Neuronal stem cell (in vitro differentiated cells): Measurements from ENCODE around the gene PARD3.
A peak's percentile ranks its signal among the peaks of the same experiment; 100 is the strongest.

ENCODE experiments used
- DNase-seq: peaks from one replicate; pipeline ENCODE4 v3.0.0-alpha.2; 2013; ENCODE audit warnings: low spot score
- H2AFZ ChIP-seq: one replicate; pipeline ENCODE4 v1.6.1; 2013; ENCODE audit warnings: mild to moderate bottlenecking, low read length, inconsistent platforms
- H2AK5ac ChIP-seq: 2 replicates; pipeline ENCODE4 v1.6.1; 2013; ENCODE audit warnings: low read depth, mild to moderate bottlenecking, inconsistent platforms, low read length, moderate library complexity, mixed read lengths
- H2BK120ac ChIP-seq: 2 replicates; pipeline ENCODE4 v1.6.1; 2013; ENCODE audit warnings: low read depth, mild to moderate bottlenecking, inconsistent platforms, low read length, moderate library complexity, mixed read lengths
- H2BK12ac ChIP-seq: one replicate; pipeline ENCODE4 v1.6.1; 2013; ENCODE audit warnings: low read length, inconsistent platforms
- H2BK15ac ChIP-seq: 2 replicates; pipeline ENCODE4 v1.6.1; 2013; ENCODE audit warnings: mild to moderate bottlenecking, low read length, inconsistent platforms, mixed read lengths
- H2BK5ac ChIP-seq: one replicate; pipeline ENCODE4 v1.6.1; 2013; ENCODE audit warnings: inconsistent platforms, mild to moderate bottlenecking, low read length, moderate library complexity
- H3K14ac ChIP-seq: one replicate; pipeline ENCODE4 v1.6.1; 2013; ENCODE audit warnings: low read length, inconsistent platforms
- H3K18ac ChIP-seq: 2 replicates; pipeline ENCODE4 v1.6.1; 2013; ENCODE audit warnings: low read length, inconsistent platforms
- H3K23ac ChIP-seq: 2 replicates; pipeline ENCODE4 v1.6.1; 2013; ENCODE audit warnings: low read depth, mild to moderate bottlenecking, mixed read lengths, low read length, inconsistent platforms; ENCODE audit not compliant: poor library complexity
- H3K27ac ChIP-seq: replicated peaks from 3 replicates; pipeline ENCODE4 v1.5.1; 2013; ENCODE audit warnings: low read length, inconsistent platforms
- H3K27me3 ChIP-seq, 3 experiments: 2 replicates each; pipeline ENCODE4 v1.6.1; 2013; ENCODE audit warnings: low read length in 3 of 3, mild to moderate bottlenecking in 2 of 3, inconsistent platforms in 1 of 3, low read depth in 1 of 3, mixed read lengths in 1 of 3, moderate library complexity in 1 of 3; ENCODE audit not compliant: control insufficient read depth in 3 of 3, insufficient read depth in 3 of 3
- H3K36me3 ChIP-seq, 2 donors: replicated peaks in 1 of 2; 2 replicates each; pipeline ENCODE4 v1.6.1; 2013; ENCODE audit warnings: low read length in 2 of 2; ENCODE audit not compliant: control insufficient read depth in 2 of 2, insufficient read depth in 2 of 2
- H3K4ac ChIP-seq: 2 replicates; pipeline ENCODE4 v1.6.1; 2013; ENCODE audit warnings: inconsistent platforms, mild to moderate bottlenecking, low read length, moderate library complexity
- H3K4me1 ChIP-seq, 2 donors: 1 replicate in 1 of 2; 2 replicates in 1 of 2; pipeline ENCODE4 v1.6.1; 2013; ENCODE audit warnings: low read length in 2 of 2, low read depth in 1 of 2; ENCODE audit not compliant: control insufficient read depth in 2 of 2, insufficient read depth in 1 of 2
- H3K4me2 ChIP-seq: one replicate; pipeline ENCODE4 v1.6.1; 2013; ENCODE audit warnings: mild to moderate bottlenecking, low read length, inconsistent platforms; ENCODE audit not compliant: insufficient read depth, poor library complexity, severe bottlenecking
- H3K4me3 ChIP-seq, 2 donors: 2 replicates each; pipeline ENCODE4 v1.5.1; 2013; ENCODE audit warnings: low read length in 2 of 2, mild to moderate bottlenecking in 2 of 2, inconsistent platforms in 1 of 2, moderate library complexity in 1 of 2
- H3K79me1 ChIP-seq: one replicate; pipeline ENCODE4 v1.6.1; 2013; ENCODE audit warnings: low read depth, mild to moderate bottlenecking, inconsistent platforms, low read length, moderate library complexity
- H3K9ac ChIP-seq: one replicate; pipeline ENCODE4 v1.6.1; 2013; ENCODE audit warnings: mild to moderate bottlenecking, low read depth, low read length, inconsistent platforms; ENCODE audit not compliant: poor library complexity
- H3K9me3 ChIP-seq, 2 donors: replicated peaks in 1 of 2; 2 replicates each; pipeline versions ENCODE3 to v1.6.1; 2013; ENCODE audit warnings: low read length in 2 of 2, mild to moderate bottlenecking in 2 of 2, inconsistent platforms in 1 of 2, low read depth in 1 of 2, mixed read lengths in 1 of 2, moderate library complexity in 1 of 2; ENCODE audit not compliant: control insufficient read depth in 2 of 2, insufficient read depth in 1 of 2
- H4K8ac ChIP-seq: one replicate; pipeline ENCODE4 v1.6.1; 2013; ENCODE audit warnings: low read depth, mild to moderate bottlenecking, inconsistent platforms, low read length, moderate library complexity
- H4K91ac ChIP-seq: one replicate; pipeline ENCODE4 v1.6.1; 2013; ENCODE audit warnings: low read length, low read depth, mild to moderate bottlenecking, inconsistent platforms; ENCODE audit not compliant: poor library complexity
- WGBS, 2 donors: extraction: QIAGEN DNeasy Blood & Tissue Kit; methylation state at CpG; one replicate each; pipeline ENCODE4 v1.1.7; 2013; ENCODE audit warnings: missing lambda C conversion rate in 2 of 2, mixed read lengths in 1 of 2; ENCODE audit not compliant: insufficient read length in 2 of 2, insufficient replicate concordance in 1 of 2; ENCODE audit errors: extremely low coverage in 2 of 2; 5-methylcytosine and 5-hydroxymethylcytosine counted together

Gene PARD3

DNA sequence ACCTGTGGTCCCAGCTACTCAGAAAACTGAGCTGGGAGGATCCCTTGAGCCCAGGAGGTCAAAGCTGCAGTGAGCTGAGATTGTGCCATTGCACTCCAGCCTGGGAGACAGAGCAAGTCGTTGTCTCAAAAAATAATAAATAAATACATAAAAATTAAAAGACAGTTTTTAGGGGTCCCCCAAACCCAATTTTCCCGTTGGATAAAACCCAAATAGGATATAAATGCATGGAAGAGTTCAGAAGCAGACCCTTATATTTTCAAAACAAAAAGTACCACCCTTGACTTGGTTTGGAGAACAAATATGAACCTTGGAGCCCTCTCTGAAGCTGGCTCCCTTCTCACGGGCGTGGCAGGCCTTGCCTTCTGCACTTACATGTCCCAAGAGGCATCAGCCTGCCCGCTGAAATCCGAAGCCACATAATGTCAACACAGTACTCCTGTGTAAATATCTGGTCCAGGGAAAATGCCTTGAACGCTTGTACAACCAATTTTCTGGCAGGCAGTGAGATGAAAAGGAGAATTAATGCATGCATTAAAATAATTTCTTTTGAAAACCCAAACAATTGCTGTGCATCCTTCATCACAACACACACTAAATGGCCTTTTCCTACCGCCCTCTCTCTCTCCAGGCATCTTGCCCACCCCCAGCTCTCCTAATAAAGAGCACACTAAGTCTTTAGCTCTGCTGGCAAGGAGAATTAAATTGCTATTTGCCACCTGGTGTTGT lies 46.4 kb upstream of the PARD3 start:
- no CpG with 5 or more reads among the region's 8 CpGs for WGBS, 2 donors
- DNase-seq, result no peak
- H2AFZ ChIP-seq, result no peak overlapping the region

DNA sequence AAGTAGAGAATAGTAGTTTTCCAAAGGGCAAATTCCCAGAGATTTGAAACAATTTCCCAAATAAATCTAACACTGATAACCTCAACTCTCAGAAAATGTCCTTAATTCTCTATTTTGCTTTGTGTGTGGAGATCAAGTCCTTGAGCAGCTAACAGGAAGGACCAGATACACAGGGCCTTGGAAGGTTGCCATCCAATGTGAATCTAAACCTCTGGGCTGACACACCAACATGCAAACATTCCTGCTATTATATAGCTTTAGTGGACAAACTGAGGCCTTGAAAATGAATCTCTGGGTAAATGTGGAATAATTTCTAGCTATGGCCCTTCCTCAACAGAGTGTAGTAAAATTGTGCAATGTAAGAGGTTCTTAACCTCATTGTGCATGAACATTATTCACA lies 44.1 kb upstream of the PARD3 start:
- H3K4me1 ChIP-seq, result peaks cover 0 to 8% of the 10 kb centered on the region in 2 donors
- H4K8ac ChIP-seq, result no peak overlapping the region
- H3K9me3 ChIP-seq, result no peaks in the 10 kb centered on the region
- no peak overlapping the region for H2AK5ac ChIP-seq
- no peak for DNase-seq
- no peak overlapping the region for H2BK12ac ChIP-seq
- no peak overlapping the region for H3K4me2 ChIP-seq
- H3K27me3 ChIP-seq, result no peaks in the 10 kb centered on the region
- H3K23ac ChIP-seq, result no peak overlapping the region
- no peak overlapping the region for H3K4me3 ChIP-seq
- H2BK15ac ChIP-seq, result no peak overlapping the region
- no peak overlapping the region for H2BK120ac ChIP-seq
- H3K36me3 ChIP-seq, result no peaks in the 10 kb centered on the region
- H3K4ac ChIP-seq, result no peak overlapping the region
- H4K91ac ChIP-seq, result no peak overlapping the region
- no peak overlapping the region for H2AFZ ChIP-seq
- no peak overlapping the region for H3K9ac ChIP-seq
- no peak overlapping the region for H3K14ac ChIP-seq
- no peak overlapping the region for H2BK5ac ChIP-seq
- no peak overlapping the region for H3K18ac ChIP-seq
- H3K27ac ChIP-seq, result no peak overlapping the region
- H3K79me1 ChIP-seq, result no peaks in the 10 kb centered on the region

More for the DNA sequence above, 46.4 kb upstream of the PARD3 start:
- no peaks in the 10 kb centered on the region for H3K9me3 ChIP-seq
- no peaks in the 10 kb centered on the region for H3K27me3 ChIP-seq
- H3K79me1 ChIP-seq, result no peaks in the 10 kb centered on the region
- H3K27ac ChIP-seq, result no peak overlapping the region
- H3K36me3 ChIP-seq, result no peaks in the 10 kb centered on the region
- H3K4me2 ChIP-seq, result no peak overlapping the region
- no peak overlapping the region for H3K23ac ChIP-seq
- no peak overlapping the region for H4K91ac ChIP-seq
- no peak overlapping the region for H3K4ac ChIP-seq
- H3K14ac ChIP-seq, result no peak overlapping the region
- H3K4me3 ChIP-seq, result no peak overlapping the region
- H2BK5ac ChIP-seq, result no peak overlapping the region
- H2BK15ac ChIP-seq, result no peak overlapping the region
- H3K18ac ChIP-seq, result no peak overlapping the region
- no peak overlapping the region for H4K8ac ChIP-seq
- no peak overlapping the region for H2BK120ac ChIP-seq
- no peak overlapping the region for H2BK12ac ChIP-seq
- no peak overlapping the region for H2AK5ac ChIP-seq
- H3K9ac ChIP-seq, result no peak overlapping the region
- H3K4me1 ChIP-seq, result peaks cover 0 to 8% of the 10 kb centered on the region in 2 donors

DNA sequence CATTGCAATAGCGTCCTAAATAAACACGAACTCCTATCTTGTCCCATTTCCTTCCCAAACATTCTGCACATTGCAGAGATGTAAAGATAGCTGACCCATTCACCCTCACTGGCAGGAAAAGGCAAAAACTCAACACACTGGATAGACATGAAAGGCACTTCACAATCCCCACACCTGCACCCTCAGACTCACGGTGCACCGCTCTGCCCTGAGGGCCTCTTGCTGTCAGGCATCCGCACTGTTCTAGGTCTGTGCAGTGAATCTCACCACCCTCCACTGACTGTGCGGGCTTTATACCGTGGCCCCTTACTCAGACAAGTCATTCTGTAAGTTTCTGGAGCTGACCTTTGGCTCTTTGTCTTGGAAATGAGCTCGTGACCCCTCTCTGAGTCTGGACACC lies 42.9 kb upstream of the PARD3 start:
- Histone ChIP-seq H3K4me3 (peak overlapping the region in 1 of 2 donors; percentile 9), H3K14ac (no peak overlapping the region), H4K8ac (no peak overlapping the region), H3K9me3 (no peaks in the 10 kb centered on the region), H4K91ac (no peak overlapping the region), H2BK5ac (no peak overlapping the region), H2BK120ac (no peak overlapping the region), H3K4me2 (no peak overlapping the region), H3K4ac (no peak overlapping the region), H3K9ac (peak overlapping the region; percentile 5), H3K4me1 (peaks cover 0 to 8% of the 10 kb centered on the region in 2 donors), H3K79me1 (no peaks in the 10 kb centered on the region), H3K27me3 (no peaks in the 10 kb centered on the region), H2BK15ac (no peak overlapping the region), H3K27ac (no peak overlapping the region), H3K36me3 (no peaks in the 10 kb centered on the region), H2BK12ac (no peak overlapping the region), H2AFZ (no peak overlapping the region), H3K23ac (no peak overlapping the region), H2AK5ac (no peak overlapping the region), H3K18ac (no peak overlapping the region)
- WGBS, 2 donors, result no CpG with 5 or more reads among the region's 8 CpGs
- no peak for DNase-seq

DNA sequence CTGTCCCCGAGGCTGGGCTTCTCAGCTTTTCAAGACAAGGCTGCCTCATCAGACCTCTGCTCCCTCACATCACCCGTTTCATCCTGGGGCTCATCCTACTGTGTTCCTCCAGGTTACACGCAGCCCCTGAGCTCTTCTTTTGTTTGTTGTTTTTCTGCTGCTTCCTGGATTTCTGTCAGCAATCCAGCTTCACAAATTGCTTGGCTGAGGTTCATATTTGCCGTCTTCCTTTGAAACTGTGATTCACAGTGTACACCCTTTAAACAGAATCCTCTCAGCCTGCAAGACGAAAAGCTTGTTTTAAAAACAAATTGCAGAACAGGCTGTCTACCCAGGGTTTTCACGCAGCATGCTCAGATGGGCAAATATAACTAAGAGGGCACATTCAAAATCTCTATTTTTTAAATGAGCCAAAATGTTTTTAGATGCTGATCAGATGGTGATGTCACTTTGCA lies 39.1 kb upstream of the PARD3 start:
- no peak overlapping the region for H3K18ac ChIP-seq
- H3K4ac ChIP-seq, result no peak overlapping the region
- H2AK5ac ChIP-seq, result no peak overlapping the region
- no peaks in the 10 kb centered on the region for H3K27me3 ChIP-seq
- no peak overlapping the region for H2BK12ac ChIP-seq
- H2BK5ac ChIP-seq, result no peak overlapping the region
- no peak overlapping the region for H2BK120ac ChIP-seq
- H3K14ac ChIP-seq, result no peak overlapping the region
- DNase-seq, result no peak
- no peak overlapping the region for H3K4me2 ChIP-seq
- H3K79me1 ChIP-seq, result no peaks in the 10 kb centered on the region
- H4K91ac ChIP-seq, result no peak overlapping the region
- H3K4me3 ChIP-seq, result no peak overlapping the region
- no peaks in the 10 kb centered on the region for H3K36me3 ChIP-seq
- H4K8ac ChIP-seq, result no peak overlapping the region
- H3K23ac ChIP-seq, result no peak overlapping the region
- H3K9me3 ChIP-seq, result no peaks in the 10 kb centered on the region
- peaks cover 0 to 5% of the 10 kb centered on the region in 2 donors for H3K4me1 ChIP-seq
- H2BK15ac ChIP-seq, result no peak overlapping the region
- H2AFZ ChIP-seq, result peak overlapping the region; percentile 43
- H3K9ac ChIP-seq, result no peak overlapping the region
- no peak overlapping the region for H3K27ac ChIP-seq
- WGBS, 2 donors, result no CpG with 5 or more reads among the region's 6 CpGs
